Measurements from ENCODE around the gene ITGBL1.

ITGBL1 gene

DNA sequence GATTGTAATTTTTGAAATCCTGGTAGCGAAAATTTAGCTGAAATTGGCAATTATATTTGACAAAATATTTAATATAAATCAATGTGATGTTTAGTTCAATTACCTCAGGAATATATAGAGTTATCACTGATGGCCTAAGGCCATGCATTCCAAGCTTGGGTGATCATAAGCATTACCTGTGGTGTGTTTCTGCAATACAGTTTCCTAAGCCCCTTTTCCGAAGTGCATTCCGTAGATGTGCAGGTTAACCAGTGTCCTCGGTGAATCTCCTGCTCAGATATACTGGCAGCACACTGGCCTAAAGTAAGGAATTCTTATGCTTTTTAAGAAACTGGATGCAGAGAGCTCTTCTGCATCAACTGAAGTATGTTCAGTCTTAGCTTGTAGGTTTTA lies 35.0 kb downstream of the ITGBL1 start:
- no peaks in the 10 kb centered on the region for H3K4me1 ChIP-seq (ENCODE audit: control insufficient read depth, insufficient read depth, low read length)
- WGBS (ENCODE audit: insufficient coverage, insufficient read length) = no CpG with 5 or more reads among the region's 4 CpGs
- H3K27ac ChIP-seq (ENCODE audit: low read length) = no peak overlapping the region

DNA sequence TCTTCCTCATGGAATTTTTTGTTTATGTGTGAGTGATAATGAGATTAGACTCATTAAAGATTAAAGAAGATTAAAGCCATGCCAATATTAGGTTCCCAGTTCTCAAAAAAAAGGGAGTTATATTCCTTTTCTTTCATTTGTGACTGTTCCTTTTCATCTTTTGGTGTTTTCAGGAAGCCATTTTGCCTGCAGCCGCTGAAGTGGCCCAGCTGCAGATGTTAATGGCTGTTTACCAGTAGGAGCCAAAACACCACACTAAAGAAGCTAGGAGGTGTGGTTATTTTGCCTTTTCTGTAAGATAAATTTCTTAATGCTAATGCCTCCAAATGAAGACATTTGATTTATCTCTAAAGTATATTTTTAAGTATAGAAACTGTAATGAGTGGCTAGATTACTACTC lies 36.3 kb downstream of the ITGBL1 start:
- Histone ChIP-seq H3K27ac (ENCODE audit: low read length) (no peak overlapping the region), H3K36me3 (ENCODE audit: control insufficient read depth, insufficient read depth, low read length) (no peaks in the 10 kb centered on the region), H3K4me3 (ENCODE audit: low read length) (no peak overlapping the region), H3K9me3 (ENCODE audit: control insufficient read depth, insufficient read depth, low read length) (no peaks in the 10 kb centered on the region), H3K4me1 (ENCODE audit: control insufficient read depth, insufficient read depth, low read length) (no peaks in the 10 kb centered on the region), H3K27me3 (ENCODE audit: control insufficient read depth, insufficient read depth, low read length) (no peaks in the 10 kb centered on the region)
- DNase-seq (ENCODE audit: low read depth, low spot score) = no peak
- no CpG with 5 or more reads among the region's 1 CpG for WGBS (ENCODE audit: insufficient coverage, insufficient read length)

More for the DNA sequence above, 35.0 kb downstream of the ITGBL1 start:
- Histone ChIP-seq H3K9me3 (ENCODE audit: control insufficient read depth, insufficient read depth, low read length) (no peaks in the 10 kb centered on the region), H3K27me3 (ENCODE audit: control insufficient read depth, insufficient read depth, low read length) (no peaks in the 10 kb centered on the region), H3K4me3 (ENCODE audit: low read length) (no peak overlapping the region), H3K36me3 (ENCODE audit: control insufficient read depth, insufficient read depth, low read length) (no peaks in the 10 kb centered on the region)
- DNase-seq (ENCODE audit: low read depth, low spot score) = no peak

DNA sequence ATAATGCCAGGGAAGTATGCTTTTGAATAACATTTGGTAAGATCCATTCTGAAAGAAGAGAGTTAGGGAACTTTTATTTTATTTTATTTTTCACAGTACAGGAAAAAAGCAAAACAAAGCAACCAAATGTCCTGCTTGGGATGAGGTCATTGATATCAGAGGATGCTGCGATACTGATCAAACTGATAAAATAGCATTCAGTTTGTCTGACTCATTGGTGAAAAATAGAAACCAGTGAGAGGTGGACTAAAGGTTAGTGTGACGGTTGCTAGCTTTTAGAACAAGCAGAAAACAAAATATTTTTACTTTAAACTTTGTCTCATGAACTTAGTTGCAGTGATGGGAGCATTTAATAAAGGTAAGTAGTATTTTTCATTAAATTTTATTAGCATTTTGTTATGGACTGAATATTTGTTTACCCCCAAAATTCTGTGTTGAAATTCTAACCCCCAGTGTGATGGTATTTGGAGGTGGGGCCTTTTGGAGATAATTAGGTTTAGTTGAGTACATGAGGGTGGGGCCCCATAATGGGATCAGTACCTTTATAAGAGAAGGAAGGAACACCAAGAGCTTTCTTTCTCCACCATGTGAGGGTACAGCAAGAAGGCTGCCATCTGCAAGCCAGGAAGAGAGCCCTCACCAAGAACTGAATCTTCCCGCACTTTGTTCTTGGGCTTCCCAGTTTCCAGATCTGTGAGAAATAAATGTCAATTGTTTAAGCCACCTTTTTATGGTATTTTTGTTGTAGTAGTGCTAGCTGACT lies 37.3 kb downstream of the ITGBL1 start:
- no CpG with 5 or more reads among the region's 3 CpGs for WGBS (ENCODE audit: insufficient coverage, insufficient read length)
- no peak for DNase-seq (ENCODE audit: low read depth, low spot score)
- no peaks in the 10 kb centered on the region for H3K36me3 ChIP-seq (ENCODE audit: control insufficient read depth, insufficient read depth, low read length)
- no peaks in the 10 kb centered on the region for H3K27me3 ChIP-seq (ENCODE audit: control insufficient read depth, insufficient read depth, low read length)
- H3K4me3 ChIP-seq (ENCODE audit: low read length) = no peak overlapping the region
- no peak overlapping the region for H3K27ac ChIP-seq (ENCODE audit: low read length)
- no peaks in the 10 kb centered on the region for H3K9me3 ChIP-seq (ENCODE audit: control insufficient read depth, insufficient read depth, low read length)
- H3K4me1 ChIP-seq (ENCODE audit: control insufficient read depth, insufficient read depth, low read length) = no peaks in the 10 kb centered on the region

DNA sequence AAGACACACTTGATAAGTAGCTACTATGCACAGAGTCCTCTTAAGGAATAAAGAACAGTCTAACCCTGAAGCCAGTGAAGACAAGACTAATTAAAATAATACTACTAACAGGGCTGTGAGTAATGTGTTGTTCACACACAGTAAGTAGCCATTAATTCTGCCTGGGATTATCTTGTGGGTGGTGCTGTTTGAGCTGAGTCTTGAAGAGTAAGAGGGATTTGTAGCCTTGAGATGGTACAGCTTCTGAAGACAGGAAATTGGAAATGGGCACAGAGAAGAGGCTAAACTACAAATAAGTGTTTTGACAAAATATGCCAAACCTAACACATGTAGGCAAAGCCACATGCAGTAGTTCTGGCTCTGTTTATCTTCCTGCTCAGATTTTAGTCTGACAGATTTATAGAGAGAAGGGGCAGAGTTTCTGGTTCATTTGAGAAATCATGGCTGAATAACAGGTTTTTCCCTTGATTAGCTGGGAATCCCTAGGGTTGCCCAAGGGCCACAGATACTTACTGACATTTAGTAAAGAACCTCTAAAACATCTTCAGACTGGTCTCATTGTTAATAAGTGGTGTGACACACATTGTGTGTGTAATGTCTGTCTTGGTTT lies 38.0 kb downstream of the ITGBL1 start:
- H3K27me3 ChIP-seq (ENCODE audit: control insufficient read depth, insufficient read depth, low read length) = no peaks in the 10 kb centered on the region
- H3K4me3 ChIP-seq (ENCODE audit: low read length) = no peak overlapping the region
- no peaks in the 10 kb centered on the region for H3K36me3 ChIP-seq (ENCODE audit: control insufficient read depth, insufficient read depth, low read length)
- no peak for DNase-seq (ENCODE audit: low read depth, low spot score)
- H3K27ac ChIP-seq (ENCODE audit: low read length) = no peak overlapping the region
- H3K4me1 ChIP-seq (ENCODE audit: control insufficient read depth, insufficient read depth, low read length) = no peaks in the 10 kb centered on the region
- no peaks in the 10 kb centered on the region for H3K9me3 ChIP-seq (ENCODE audit: control insufficient read depth, insufficient read depth, low read length)

DNA sequence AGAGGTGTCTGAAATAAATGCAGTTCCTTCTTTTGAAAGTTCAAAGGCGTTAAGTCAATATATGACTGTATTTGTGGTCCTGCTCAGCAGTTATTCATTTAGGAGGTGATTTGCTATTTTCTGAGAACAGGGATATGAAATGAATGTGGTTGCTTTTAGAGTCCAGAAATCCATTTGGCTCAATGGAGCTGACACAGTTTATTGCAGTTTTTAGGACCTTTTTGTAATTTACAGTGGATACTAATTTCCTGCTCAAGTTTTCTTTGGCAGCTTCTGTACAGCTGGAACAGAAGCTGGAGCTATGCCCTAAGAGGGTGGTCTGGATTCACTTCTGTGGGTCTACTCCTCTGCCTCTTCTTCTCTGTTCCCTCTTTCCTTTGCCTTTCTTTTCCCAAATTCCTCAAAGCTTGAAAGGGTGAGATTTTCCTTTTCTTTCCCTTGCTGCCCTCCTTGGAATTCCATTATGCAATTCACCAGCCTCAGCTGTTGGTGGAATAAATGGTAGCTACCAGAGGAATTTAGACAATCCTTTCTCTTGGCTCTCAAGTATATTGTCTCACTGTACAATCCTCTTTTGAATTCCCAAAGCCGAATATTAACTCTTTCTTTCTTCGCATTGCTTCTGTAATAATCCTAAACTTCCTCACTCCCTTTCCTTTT lies 39.9 kb downstream of the ITGBL1 start:
- 100% methylated on average over 2 of the region's 3 CpGs for WGBS (ENCODE audit: insufficient coverage, insufficient read length)
- no peaks in the 10 kb centered on the region for H3K4me1 ChIP-seq (ENCODE audit: control insufficient read depth, insufficient read depth, low read length)

DNA sequence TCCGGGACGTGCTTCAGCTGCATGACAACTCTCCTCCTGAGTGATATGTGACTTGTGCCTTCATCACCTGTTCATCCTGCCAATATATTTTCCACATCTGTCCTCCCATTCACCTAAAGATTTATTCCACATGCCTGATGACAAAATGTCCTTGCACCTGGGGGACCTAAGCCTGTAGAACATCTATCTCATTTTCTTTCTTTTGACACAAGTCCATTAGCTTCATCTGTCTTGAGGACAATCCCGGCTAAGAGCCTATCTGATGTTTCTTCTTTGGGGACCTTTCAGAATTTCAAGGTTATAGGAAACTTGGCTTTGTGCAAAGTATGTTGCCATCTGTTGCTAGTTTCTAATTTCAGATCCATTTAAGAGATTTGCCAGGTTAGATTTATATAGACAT lies 41.1 kb downstream of the ITGBL1 start:
- H3K4me3 ChIP-seq (ENCODE audit: low read length) = no peak overlapping the region
- no CpG with 5 or more reads among the region's 3 CpGs for WGBS (ENCODE audit: insufficient coverage, insufficient read length)
- no peak for DNase-seq (ENCODE audit: low read depth, low spot score)

More for the DNA sequence above, 39.9 kb downstream of the ITGBL1 start:
- H3K9me3 ChIP-seq (ENCODE audit: control insufficient read depth, insufficient read depth, low read length) = no peaks in the 10 kb centered on the region
- no peak overlapping the region for H3K4me3 ChIP-seq (ENCODE audit: low read length)
- no peaks in the 10 kb centered on the region for H3K27me3 ChIP-seq (ENCODE audit: control insufficient read depth, insufficient read depth, low read length)
- no peaks in the 10 kb centered on the region for H3K36me3 ChIP-seq (ENCODE audit: control insufficient read depth, insufficient read depth, low read length)
- no peak overlapping the region for H3K27ac ChIP-seq (ENCODE audit: low read length)
- DNase-seq (ENCODE audit: low read depth, low spot score) = no peak

DNA sequence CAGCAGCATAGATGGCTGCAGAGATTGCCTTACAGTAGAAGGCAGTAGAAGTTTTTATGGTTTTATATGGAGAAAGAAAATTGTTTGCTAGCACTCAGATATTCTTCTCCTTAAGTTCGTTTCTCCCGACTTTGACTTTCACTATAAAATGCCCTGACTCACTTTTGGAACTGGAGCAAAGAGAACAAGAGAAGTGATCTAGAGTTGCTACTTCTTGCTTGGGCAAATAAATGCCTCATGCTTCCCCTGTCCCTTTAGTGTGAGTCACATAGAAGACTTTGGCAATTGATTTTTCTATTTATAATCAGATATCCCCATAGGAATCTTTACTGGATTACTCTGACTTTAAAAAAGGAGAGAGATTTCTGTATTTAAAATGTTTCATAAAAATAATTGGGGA lies 46.9 kb downstream of the ITGBL1 start:
- Histone ChIP-seq H3K4me3 (ENCODE audit: low read length) (no peak overlapping the region), H3K27ac (ENCODE audit: low read length) (no peak overlapping the region), H3K4me1 (ENCODE audit: control insufficient read depth, insufficient read depth, low read length) (no peaks in the 10 kb centered on the region), H3K9me3 (ENCODE audit: control insufficient read depth, insufficient read depth, low read length) (no peaks in the 10 kb centered on the region), H3K36me3 (ENCODE audit: control insufficient read depth, insufficient read depth, low read length) (no peaks in the 10 kb centered on the region), H3K27me3 (ENCODE audit: control insufficient read depth, insufficient read depth, low read length) (no peaks in the 10 kb centered on the region)
- WGBS (ENCODE audit: insufficient coverage, insufficient read length) = no CpG with 5 or more reads among the region's 2 CpGs
- no peak for DNase-seq (ENCODE audit: low read depth, low spot score)

More for the DNA sequence above, 41.1 kb downstream of the ITGBL1 start:
- Histone ChIP-seq H3K4me1 (ENCODE audit: control insufficient read depth, insufficient read depth, low read length) (no peaks in the 10 kb centered on the region), H3K9me3 (ENCODE audit: control insufficient read depth, insufficient read depth, low read length) (no peaks in the 10 kb centered on the region), H3K36me3 (ENCODE audit: control insufficient read depth, insufficient read depth, low read length) (no peaks in the 10 kb centered on the region), H3K27ac (ENCODE audit: low read length) (no peak overlapping the region), H3K27me3 (ENCODE audit: control insufficient read depth, insufficient read depth, low read length) (no peaks in the 10 kb centered on the region)

DNA sequence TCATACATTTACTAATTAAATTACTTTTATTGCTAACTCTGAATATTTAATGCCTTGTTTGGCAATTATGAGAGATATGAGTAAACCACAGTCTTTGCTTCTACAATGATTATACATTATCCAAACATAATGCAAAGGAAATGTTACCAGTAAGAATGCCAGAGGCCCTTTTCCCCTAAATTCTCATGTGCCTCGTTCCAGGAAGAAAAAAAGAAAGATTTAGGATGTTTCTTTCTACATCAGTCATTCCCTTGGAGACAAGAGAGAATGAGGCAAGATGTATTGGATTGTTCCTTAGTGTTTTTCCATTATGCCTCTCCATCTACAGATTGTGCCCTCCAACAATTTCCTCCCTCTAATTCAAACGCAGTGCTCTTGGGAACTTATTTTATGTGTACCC lies 50.1 kb downstream of the ITGBL1 start:
- Histone ChIP-seq H3K4me3 (ENCODE audit: low read length) (no peak overlapping the region), H3K9me3 (ENCODE audit: control insufficient read depth, insufficient read depth, low read length) (no peaks in the 10 kb centered on the region), H3K4me1 (ENCODE audit: control insufficient read depth, insufficient read depth, low read length) (0 out of 2 replicates have a peak, but pooled peaks cover 2% of the 10 kb centered on the region), H3K27me3 (ENCODE audit: control insufficient read depth, insufficient read depth, low read length) (no peaks in the 10 kb centered on the region), H3K27ac (ENCODE audit: low read length) (no peak overlapping the region), H3K36me3 (ENCODE audit: control insufficient read depth, insufficient read depth, low read length) (no peaks in the 10 kb centered on the region)
- no CpG with 5 or more reads among the region's 2 CpGs for WGBS (ENCODE audit: insufficient coverage, insufficient read length)
- DNase-seq (ENCODE audit: low read depth, low spot score) = no peak

DNA sequence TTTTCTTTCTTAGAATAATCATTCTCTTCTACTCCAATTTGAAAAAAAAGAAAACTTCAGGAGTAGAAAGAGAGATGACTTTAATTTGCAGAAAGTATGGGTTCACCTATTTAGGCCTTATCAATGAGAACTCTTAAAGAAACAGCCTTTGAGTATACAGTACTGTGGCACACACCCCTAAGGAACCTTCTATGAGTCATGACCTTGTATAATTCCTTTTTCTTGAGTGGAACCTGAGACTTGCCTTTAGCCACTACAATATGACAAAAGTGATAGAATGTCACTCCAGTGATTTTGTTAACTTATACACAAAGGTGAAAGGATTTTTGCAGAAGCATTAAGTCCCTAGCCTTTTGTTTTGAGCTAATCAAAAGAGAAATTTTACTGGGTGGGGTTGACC lies 58.7 kb downstream of the ITGBL1 start:
- H3K27ac ChIP-seq (ENCODE audit: low read length) = no peak overlapping the region
- no peak for DNase-seq (ENCODE audit: low read depth, low spot score)
- no peaks in the 10 kb centered on the region for H3K27me3 ChIP-seq (ENCODE audit: control insufficient read depth, insufficient read depth, low read length)
- H3K4me1 ChIP-seq (ENCODE audit: control insufficient read depth, insufficient read depth, low read length) = peaks cover 2% of the 10 kb centered on the region; the same call in 1 of the 2 replicates
- no peaks in the 10 kb centered on the region for H3K36me3 ChIP-seq (ENCODE audit: control insufficient read depth, insufficient read depth, low read length)
- no peak overlapping the region for H3K4me3 ChIP-seq (ENCODE audit: low read length)
- H3K9me3 ChIP-seq (ENCODE audit: control insufficient read depth, insufficient read depth, low read length) = no peaks in the 10 kb centered on the region

DNA sequence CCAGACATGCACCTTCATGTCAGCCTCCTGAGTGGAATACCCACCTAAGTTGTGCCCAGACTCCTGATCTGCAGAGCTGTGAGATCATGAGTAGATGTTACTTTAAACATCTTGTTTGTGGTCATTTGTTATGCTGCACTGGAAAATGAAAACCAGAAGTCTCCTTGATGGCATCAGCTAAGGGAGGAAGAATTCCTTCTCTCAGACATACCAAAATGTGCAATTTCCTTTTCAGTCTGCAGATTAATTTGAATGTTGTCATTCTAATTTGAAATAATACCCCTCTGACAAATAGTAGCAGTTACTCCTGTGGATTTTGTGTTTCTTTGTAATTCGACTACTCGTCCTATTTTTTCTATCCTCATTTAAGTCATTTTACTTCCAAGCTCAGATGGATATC lies 59.3 kb downstream of the ITGBL1 start:
- Histone ChIP-seq H3K27ac (ENCODE audit: low read length) (no peak overlapping the region), H3K4me1 (ENCODE audit: control insufficient read depth, insufficient read depth, low read length) (no peaks in the 10 kb centered on the region; the same call in 1 of the 2 replicates)

More for the DNA sequence above, 59.3 kb downstream of the ITGBL1 start:
- Histone ChIP-seq H3K36me3 (ENCODE audit: control insufficient read depth, insufficient read depth, low read length) (no peaks in the 10 kb centered on the region), H3K9me3 (ENCODE audit: control insufficient read depth, insufficient read depth, low read length) (no peaks in the 10 kb centered on the region), H3K4me3 (ENCODE audit: low read length) (no peak overlapping the region), H3K27me3 (ENCODE audit: control insufficient read depth, insufficient read depth, low read length) (no peaks in the 10 kb centered on the region)
- no peak for DNase-seq (ENCODE audit: low read depth, low spot score)
- WGBS (ENCODE audit: insufficient coverage, insufficient read length) = no CpG with 5 or more reads among the region's 2 CpGs

Data from iPS DF 6.9 (cell line).